ENCODE data around the gene SLC6A8.

SLC6A8 gene

GRCh38 chrX:153687121-153688039 lies at the start of gene SLC6A8:
Gene SLC6A8, plus strand, starts transcription at chrX:153687926. Its CDS starts 649 bp downstream, at chrX:153688575.
- no peak for DNase-seq (ENCODE audit: low read depth, low spot score)

GRCh38 chrX:153638041-153638371 lies 49.7 kb upstream of the SLC6A8 start:
- DNase-seq (ENCODE audit: low read depth, low spot score), result no peak

DNA sequence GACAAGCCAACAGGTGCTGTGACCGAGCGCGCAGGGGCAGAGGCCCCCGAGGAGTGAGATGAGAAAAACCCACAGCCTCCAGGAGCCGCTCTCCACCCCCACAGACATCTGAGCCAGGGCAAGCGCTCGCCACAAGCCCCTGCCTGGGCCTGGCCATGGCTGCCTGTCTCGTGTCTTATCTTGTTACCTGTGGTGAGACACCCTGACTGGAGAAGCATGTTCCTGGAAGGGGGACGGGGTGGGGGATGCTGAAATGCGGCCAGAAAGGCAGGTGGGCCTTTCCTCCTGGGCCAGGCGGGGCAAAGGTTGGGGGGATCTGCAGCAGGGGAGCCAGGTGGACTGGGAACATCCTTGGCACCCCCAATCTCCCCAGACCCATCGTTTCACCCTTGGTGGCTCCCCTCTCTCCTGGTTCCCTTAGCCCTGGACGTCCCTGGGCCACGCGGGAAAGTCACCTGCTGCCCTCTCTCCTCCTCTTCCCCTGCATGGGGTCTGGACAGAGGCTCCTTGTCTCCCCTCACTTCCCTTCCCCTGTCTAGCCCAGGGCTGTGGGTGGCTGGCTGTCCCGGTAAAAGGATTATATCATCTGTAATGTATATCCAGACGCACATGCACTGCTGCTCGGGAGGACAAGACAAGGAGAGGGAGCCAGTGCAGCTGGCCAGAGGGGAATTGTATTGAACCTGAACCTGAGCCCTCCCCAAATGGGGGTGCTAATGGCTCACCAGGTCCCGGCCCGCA lies 49.1 kb upstream of the SLC6A8 start:
- no peak for DNase-seq (ENCODE audit: low read depth, low spot score)

GRCh38 chrX:153639177-153640044 lies 48.3 kb upstream of the SLC6A8 start:
- no peak for DNase-seq (ENCODE audit: low read depth, low spot score)

DNA sequence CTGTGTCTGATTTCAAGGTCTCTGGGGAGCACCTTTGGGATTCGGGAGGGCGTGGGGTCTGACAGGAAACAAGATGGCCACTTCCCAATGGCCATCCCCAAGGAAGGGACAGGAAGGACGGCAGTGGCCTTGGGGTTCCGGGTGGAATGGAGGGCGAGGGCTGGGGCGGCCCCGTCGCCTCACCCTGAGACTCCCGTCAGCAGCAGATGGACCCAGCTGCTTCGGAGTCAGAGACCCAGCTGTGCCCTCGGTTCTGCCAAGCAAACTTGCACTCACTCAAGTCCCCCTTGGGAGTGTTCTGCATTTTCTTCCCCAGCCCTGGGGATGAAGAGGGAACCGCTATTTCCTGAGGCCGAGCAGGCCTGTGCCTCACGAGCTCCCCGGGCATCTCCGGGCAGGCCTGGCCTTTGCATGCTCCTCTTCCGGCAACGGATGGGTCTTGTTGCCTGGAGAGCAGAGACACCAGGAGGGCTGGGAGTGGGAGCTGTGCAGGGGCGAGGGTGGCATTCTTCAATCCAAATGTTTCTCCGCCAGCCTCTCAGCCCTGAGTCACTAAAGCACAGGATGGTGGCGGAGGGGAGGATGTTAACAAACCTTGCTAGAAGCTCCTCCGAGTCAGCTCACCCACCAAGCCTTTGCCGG lies 47.6 kb upstream of the SLC6A8 start:
- no peak for DNase-seq (ENCODE audit: low read depth, low spot score)

DNA sequence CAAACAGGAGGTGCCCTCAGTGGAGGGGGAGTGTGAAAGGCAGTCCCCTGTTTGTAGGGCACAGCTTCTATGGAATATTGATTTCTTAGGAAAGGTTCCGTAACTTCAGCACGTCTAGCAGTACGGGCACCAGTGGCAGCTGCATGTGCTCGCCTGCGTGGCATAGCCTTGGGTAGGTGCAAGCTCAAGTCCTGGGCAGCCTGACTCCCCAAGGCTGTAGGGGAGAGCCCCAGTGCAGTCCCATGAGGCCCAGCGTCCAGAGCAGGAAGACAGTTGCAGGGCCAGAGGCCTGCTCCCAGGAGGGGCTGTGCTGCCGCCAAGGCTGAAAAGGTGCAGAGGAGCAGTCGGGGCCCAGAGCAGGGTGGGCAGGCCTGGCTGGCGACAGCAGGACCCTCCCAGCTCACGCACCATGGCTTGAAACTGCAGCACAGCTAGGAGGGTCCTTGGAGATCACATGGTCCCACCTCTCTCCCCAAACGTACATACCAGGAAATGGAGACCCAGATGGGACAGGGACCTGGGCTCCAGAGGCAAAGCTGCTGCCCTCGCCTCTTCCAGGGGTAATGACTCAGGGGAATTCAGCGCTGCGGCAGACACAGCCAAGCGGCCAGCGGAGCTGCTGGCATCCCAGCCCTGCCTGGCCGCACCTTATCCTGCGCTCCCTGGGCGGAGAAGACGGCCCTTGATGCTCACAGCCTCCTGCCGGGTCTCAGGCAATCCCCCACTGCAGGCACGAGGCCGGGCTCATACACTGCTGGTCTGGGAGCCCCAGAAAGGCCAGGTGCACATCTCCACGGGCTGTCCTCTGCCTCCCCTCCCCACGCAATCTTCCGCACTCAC lies 46.8 kb upstream of the SLC6A8 start:
- DNase-seq (ENCODE audit: low read depth, low spot score), result no peak

DNA sequence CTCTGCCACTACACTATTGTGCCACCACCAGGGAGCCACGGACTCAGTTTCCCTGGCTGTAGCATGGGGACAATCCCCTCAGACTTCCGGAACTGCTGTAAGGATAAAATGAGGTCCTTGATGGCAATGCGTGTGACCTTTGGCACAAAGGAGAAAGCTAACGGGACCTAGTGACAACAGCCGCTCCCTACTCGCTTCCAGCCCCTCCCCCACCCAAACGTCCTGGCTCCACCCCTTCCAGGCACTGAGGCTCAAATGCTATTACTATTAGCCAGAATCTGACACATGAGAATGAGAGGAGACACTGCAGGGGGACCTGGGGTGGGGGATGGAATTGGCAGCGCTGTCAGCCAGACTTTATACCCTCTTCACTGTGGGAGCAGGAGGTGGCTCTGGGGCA lies 46.1 kb upstream of the SLC6A8 start:
- no peak for DNase-seq (ENCODE audit: low read depth, low spot score)

DNA sequence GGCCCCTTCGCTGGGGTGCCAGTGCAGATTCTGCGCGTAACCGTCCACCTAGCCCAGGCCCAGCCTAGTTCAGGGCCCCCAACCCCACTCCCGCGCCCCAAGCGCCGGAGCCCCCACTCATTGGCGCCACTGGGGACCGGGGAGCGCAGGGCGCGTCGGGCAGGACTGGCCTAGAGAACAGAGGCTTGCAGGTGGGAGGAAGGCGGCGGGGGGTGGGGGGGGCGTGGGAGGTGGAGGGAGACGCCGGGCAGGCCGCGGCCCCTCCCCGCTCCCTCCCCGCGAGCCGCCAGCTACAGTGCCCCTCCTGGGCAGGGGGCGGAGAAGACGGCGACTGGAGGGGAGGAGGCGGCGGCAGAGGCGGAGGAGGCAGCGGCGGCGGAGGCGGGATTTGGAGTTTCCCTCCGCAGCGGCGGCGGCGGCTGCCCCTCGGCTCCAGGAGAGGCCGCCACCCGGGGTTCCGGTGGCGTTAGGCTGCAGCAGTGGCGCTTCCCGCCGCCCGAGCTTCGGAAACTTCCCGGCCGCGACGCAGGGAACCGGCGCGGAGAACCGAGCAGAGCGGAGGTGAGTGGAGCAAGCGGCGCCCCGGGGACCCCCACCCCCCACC lies 45.6 kb upstream of the SLC6A8 start:
- no peak for DNase-seq (ENCODE audit: low read depth, low spot score)

DNA sequence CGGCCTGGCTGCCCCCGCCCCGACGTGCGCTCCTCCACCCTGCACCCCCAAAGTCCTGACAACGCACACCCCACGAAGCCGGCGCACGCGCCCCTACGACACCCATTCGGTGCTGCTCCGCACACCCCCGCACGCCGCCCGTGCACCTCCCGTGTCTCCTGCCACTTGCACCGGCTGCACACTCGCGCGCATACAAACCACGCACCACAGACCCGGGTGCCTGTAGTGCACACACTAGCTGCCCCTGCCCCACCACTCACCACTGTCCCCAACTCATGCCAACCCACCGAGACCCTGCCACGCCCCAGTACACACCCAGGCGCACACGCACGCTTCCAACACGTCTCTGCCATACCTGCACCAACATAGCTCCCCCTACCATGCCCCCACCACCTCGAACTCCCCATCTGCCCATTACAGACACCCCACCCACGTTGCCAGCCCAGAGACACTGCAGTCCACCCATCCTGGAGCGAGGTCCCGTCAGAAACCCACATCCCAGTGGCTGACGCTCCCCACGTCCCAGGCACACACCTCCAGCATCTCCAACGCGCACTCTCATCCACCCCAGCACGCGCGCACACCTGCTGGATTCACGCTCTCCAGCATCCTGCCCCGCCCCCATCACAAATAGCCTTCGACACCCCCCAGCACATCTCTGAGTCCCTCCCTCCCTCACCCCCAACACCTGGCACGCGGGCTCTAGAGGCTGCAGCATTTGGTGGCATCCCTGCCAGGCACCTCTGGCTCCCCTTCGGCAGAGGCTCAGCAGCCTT lies 44.9 kb upstream of the SLC6A8 start:
- no peak for DNase-seq (ENCODE audit: low read depth, low spot score)

DNA sequence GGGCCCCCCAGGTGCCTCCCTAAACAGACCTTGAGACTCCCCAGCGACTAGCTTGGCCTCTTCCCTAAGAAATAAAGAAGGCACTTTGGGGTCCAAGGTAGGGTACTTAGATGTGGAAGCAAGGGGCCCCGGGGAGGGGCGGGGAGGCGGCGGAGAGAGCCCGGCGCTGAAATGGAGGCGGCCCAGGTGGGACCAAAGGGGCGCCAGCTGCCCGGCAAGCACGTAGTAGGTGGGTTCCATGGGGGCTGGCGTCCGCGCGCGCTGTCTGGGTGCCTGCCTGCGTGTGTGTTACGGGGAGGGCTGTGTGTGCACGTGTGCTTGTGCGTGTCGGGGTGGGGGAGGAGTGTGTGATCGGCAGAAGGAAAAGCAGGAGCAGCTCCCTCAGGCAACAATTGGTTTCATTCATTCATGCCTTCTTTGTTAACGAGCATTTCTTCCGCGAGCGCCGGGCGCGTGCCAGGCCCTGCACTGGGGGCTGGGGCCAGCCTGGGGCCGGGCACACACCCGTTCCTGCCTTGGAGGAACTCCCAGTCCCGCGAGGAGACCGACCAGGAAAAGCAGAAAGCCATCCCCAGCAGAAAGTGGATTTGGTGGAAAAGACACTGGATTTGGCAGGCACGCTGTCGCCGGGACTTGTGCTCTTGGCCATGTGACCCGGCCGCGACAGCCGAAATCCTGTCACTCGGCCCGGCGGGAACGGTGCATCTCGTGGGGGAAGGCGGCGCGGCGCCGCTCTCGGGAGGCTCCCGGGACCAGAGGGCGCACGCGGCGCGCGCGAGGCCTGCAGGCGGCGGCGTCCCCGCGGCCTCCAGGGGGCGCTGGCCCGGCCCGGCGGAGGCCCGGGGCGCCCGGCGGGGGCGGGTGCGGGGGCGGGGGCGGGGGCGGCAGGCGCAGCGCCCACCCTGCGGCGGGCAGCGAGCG lies 44.0 kb upstream of the SLC6A8 start:
- DNase-seq (ENCODE audit: low read depth, low spot score), result no peak

DNA sequence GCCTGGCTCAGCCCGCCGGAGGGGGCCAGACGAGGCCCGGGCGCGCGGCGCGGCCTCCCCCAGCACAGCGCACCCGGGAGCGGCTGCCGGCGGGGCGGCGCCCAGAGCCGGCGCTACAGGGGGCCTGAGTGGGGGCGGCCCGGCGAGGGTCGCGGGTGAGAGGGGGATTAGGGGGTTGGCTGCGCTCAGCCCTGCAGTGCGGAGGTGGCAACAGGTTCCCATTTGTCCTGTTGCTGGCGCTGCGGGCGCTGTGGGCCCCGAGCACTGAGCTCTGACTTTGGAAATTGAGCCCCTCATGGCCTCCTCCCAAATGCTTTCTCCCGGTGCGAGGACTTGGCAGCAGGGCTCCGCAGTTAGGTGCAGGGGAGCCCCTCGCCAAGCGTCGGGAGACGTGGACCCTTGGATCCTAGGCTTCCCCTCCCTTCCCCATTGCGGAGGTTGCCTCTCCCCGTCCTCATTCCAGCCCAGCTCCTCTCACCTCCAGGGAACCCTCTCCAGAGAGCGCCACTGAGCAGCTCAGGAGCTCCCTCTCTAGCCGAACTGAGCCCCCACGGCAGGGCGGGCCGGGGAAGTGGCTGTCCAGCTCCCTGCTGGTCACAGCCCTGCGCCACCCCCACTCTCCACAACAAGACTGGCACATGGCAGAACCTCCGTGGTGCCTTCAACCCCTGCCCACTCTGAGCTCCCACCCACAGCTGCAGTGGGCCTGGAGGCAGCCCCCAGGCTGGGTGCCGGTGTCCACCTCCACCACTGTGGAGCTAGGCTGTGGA lies 43.2 kb upstream of the SLC6A8 start:
- DNase-seq (ENCODE audit: low read depth, low spot score), result no peak

DNA sequence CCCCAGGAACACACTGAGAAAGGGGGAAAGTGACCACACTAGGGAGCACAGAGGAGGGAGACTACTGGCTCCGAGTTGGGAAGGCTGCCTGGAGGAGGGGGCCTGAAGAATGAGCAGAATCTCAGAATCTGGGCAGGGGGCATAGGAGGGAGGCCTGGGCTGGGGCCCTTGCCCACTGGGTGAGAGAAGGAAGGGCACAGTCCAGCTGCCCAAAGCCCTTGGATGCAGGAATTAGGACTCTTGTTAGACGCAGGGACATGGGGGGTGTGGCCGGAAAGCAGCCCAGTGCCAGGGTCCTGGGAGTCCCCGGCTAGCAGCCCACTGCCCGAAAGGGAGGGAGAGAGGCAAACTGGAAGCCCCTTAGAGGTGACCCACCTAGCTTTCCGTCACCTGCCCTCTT lies 42.6 kb upstream of the SLC6A8 start:
- no peak for DNase-seq (ENCODE audit: low read depth, low spot score)

- no peak for DNase-seq (ENCODE audit: low read depth, low spot score)
Measured at GRCh38 chrX:153645921-153646488, 41.7 kb upstream of the SLC6A8 start.

DNA sequence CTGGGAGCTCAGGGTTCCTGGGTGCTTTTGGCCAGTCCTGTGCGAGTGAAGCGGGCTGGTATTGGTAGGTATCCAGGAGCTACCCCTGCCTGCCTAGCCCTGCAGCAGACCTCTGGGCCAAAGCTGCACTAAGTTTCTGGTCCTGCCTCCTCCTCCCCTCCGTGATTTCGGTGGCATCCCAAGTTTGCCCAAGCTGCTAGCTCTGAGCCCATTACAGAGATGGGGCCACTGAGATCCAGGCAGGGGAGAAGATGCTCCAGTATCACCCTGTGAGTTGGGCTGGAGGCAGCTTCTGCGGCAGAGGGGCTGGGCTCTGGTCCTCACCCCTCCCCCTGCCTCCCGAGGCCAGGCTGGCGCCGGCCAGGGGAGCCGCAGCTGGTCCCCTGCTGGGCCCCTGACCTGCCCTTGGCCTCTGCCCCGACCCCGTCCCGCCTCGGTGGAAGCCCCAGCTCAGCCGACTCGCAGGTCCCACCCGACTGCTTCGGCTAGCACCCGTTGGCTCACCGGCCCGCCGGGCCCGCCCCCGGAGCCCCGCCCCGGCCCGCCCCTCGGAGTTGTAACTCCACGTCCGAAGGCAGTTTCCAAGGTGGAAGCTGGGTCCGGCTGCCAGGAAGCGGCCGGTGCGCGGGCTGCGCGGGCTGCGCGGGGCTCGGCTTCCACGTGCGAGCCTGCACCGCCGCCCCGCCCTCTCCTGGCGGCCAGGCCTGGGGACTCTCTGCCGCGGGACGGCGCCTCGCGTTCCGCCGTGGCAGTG lies 40.9 kb upstream of the SLC6A8 start, which contains the start of gene DUSP9:
Gene DUSP9, plus strand, starts transcription at position 584 of the 754 bp plus-strand sequence. CDS start 751 bp downstream, outside the sequence.
- no peak for DNase-seq (ENCODE audit: low read depth, low spot score)

DNA sequence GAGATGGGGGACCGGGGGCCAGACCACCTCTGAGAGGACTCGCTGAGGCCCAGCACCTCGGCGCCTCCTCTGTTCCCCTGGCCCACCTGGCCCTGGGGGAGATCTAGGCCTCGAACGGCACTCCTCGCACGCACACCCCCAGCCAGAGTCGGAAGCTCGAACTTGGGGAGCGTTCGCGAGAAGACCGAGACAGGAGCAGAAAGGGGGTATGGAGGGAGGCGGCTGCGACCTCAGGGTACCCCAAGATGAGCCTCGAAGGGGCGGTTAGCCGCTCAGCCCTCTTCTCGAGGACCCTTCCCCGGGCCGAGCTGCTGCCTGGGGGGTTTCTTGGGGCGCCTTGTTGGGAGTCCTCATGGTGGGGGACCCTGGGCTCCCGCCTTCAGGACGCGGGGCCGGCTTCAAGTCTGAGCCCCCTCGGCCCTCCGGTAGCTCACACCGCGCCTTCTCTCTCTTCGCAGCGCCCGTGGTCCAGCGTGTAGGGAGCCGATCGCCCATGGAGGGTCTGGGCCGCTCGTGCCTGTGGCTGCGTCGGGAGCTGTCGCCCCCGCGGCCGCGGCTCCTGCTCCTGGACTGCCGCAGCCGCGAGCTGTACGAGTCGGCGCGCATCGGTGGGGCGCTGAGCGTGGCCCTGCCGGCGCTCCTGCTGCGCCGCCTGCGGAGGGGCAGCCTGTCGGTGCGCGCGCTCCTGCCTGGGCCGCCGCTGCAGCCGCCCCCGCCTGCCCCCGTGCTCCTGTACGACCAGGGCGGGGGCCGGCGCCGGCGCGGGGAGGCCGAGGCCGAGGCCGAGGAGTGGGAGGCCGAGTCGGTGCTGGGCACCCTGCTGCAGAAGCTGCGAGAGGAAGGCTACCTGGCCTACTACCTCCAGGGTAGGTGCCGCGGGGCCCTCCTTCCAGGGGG lies 40.0 kb upstream of the SLC6A8 start:
- no peak for DNase-seq (ENCODE audit: low read depth, low spot score)

Data from brain pericyte (primary cell).